K562 (cell line): Measurements from ENCODE around the gene PCCA. TPM values are rescaled to one million over a fixed set of nuclear protein-coding genes. Genes with fewer than 3 reads are reported as not detected.

Source experiments
- ATAC-seq: fragments of 200-7000 bp; cut with Tn5 transposase; 3 replicates; pipeline ENCODE4 v1.9.1; 2020; ENCODE audit warnings: moderate library complexity
- BruUV-seq: library from RNA; stranded (reverse); fragments of 400-500 nt; replicated peaks from 2 replicates; lab custom pipeline; 2021; lab: Mats Ljungman, UMichigan
- CTCF ChIA-PET: fragments of 300-600 bp; formaldehyde crosslinking; extraction: SDS; loops from one replicate; lab custom pipeline; 2021; ENCODE audit warnings: low intra/inter-chr PET ratio; lab: Yijun Ruan, JAX
- POLR2A ChIA-PET: fragments of 300-600, 350-650 bp; sonication (Branson Sonifier 250); formaldehyde crosslinking; extraction: SDS; loops from one replicate; lab custom pipeline; 2021; ENCODE audit warnings: antibody characterized with exemption, inconsistent platforms; lab: Yijun Ruan, JAX
- DNase-seq, 4 experiments: peaks; one replicate each; pipeline versions ENCODE4 v3.0.0 to v3.0.0-alpha.2; 2011 to 2018; ENCODE audit warnings: low spot score in 3 of 4, mixed read lengths in 3 of 4; ENCODE audit errors: extremely low read depth in 1 of 4
- FAIRE-seq: peaks from 2 replicates; lab custom pipeline; 2011; peaks lifted over from hg19 to GRCh38; lab: Jason Lieb, UNC
- H2AFZ ChIP-seq: 2 replicates; pipeline ENCODE4 v1.6.0; 2011; ENCODE audit warnings: low read depth, low read length, control low read depth, inconsistent platforms
- H3K27ac ChIP-seq: fragments of 200-600 bp; 3 replicates; pipeline ENCODE4 v1.8.0; 2011; ENCODE audit warnings: low read depth, mild to moderate bottlenecking, control low read depth, inconsistent platforms, low read length, moderate library complexity, mixed read lengths; ENCODE audit errors: extremely low read depth
- H3K27me3 ChIP-seq, 2 experiments: fragments of 300-600 bp in 1 of 2; 2 replicates in 1 of 2; 3 replicates in 1 of 2; pipeline versions ENCODE4 v1.6.0 to v1.8.0; 2011; ENCODE audit warnings: inconsistent platforms in 2 of 2, low read length in 2 of 2, mild to moderate bottlenecking in 1 of 2, mixed read lengths in 1 of 2, moderate library complexity in 1 of 2; ENCODE audit not compliant: control insufficient read depth in 2 of 2, insufficient read depth in 2 of 2
- H3K36me3 ChIP-seq: fragments of 300-600 bp; 3 replicates; pipeline ENCODE4 v1.8.0; 2011; ENCODE audit warnings: mild to moderate bottlenecking, low read length, inconsistent platforms; ENCODE audit not compliant: control insufficient read depth, insufficient read depth
- H3K4me1 ChIP-seq, 2 experiments: fragments of 200-600 bp in 1 of 2; replicated peaks in 1 of 2; 2 replicates in 1 of 2; 3 replicates in 1 of 2; pipeline versions ENCODE4 v1.5.1 to v1.8.0; 2011; ENCODE audit warnings: inconsistent platforms in 2 of 2, low read length in 2 of 2, mild to moderate bottlenecking in 1 of 2, mixed read lengths in 1 of 2, moderate library complexity in 1 of 2; ENCODE audit not compliant: control insufficient read depth in 2 of 2, insufficient read depth in 2 of 2
- H3K4me2 ChIP-seq: 2 replicates; pipeline ENCODE4 v1.6.1; 2011; ENCODE audit warnings: low read length, control low read depth, inconsistent platforms, mixed read lengths; ENCODE audit not compliant: insufficient read depth
- H3K4me3 ChIP-seq: fragments of 200-600 bp; sonication (generic), shearing (Covaris generic); 2 replicates; pipeline ENCODE4 v1.5.1; 2016; ENCODE audit warnings: control low read depth, inconsistent platforms
- H3K79me2 ChIP-seq: fragments of 200-600 bp; 3 replicates; pipeline ENCODE4 v1.8.0; 2011; ENCODE audit warnings: low read length, inconsistent platforms; ENCODE audit not compliant: control insufficient read depth, insufficient read depth
- H3K9ac ChIP-seq, 2 experiments: 2 replicates each; pipeline versions ENCODE4 v1.6.0 to v1.6.1; 2011; ENCODE audit warnings: low read depth in 2 of 2, low read length in 2 of 2, control low read depth in 1 of 2, inconsistent platforms in 1 of 2, mild to moderate bottlenecking in 1 of 2, mixed read lengths in 1 of 2; ENCODE audit not compliant: insufficient read depth in 1 of 2
- H3K9me1 ChIP-seq: one replicate; pipeline ENCODE4 v1.6.0; 2011; ENCODE audit warnings: inconsistent platforms, mild to moderate bottlenecking, low read length, moderate library complexity; ENCODE audit not compliant: control insufficient read depth, insufficient read depth
- H3K9me3 ChIP-seq: replicated peaks from 2 replicates; pipeline ENCODE4 v1.5.1; 2011; ENCODE audit warnings: low read depth, low read length, inconsistent platforms; ENCODE audit not compliant: control insufficient read depth, insufficient read depth
- H4K20me1 ChIP-seq: replicated peaks from 2 replicates; pipeline ENCODE4 v1.6.1; 2011; ENCODE audit warnings: low read length, inconsistent platforms, mixed read lengths; ENCODE audit not compliant: control insufficient read depth, insufficient read depth
- HCFC1 ChIP-seq: IDR thresholded peaks from 2 replicates; pipeline ENCODE4 v1.6.1; 2012; ENCODE audit warnings: low read depth, low read length, improper control_type of control experiment
- HMG20A ChIP-seq: fragments of 450-650 bp; formaldehyde crosslinking; conservative IDR thresholded peaks from 2 replicates; pipeline ENCODE4 v1.4.0; 2020; ENCODE audit warnings: mild to moderate bottlenecking, mixed read lengths
- MLLT1 ChIP-seq, 2 experiments: fragments of 450-650 bp; IDR thresholded peaks; 2 replicates each; pipeline ENCODE4 v1.6.1; 2016
- NFE2 ChIP-seq: IDR thresholded peaks from 2 replicates; pipeline ENCODE4 v1.6.1; 2014; ENCODE audit warnings: antibody characterized with exemption, low read depth
- PCBP2 ChIP-seq: fragments of 200-400 bp; formaldehyde crosslinking; IDR thresholded peaks from 2 replicates; pipeline ENCODE4 v1.6.1; 2018; ENCODE audit warnings: low read length, low read depth, mild to moderate bottlenecking, moderate library complexity; ENCODE audit not compliant: poor library complexity, severe bottlenecking
- PML ChIP-seq: IDR thresholded peaks from 2 replicates; pipeline ENCODE4 v1.6.1; 2012; ENCODE audit warnings: low read length, inconsistent platforms
- POLR2B ChIP-seq: fragments of 450-650 bp; IDR thresholded peaks from 2 replicates; pipeline ENCODE4 v1.6.1; 2018; ENCODE audit warnings: low read depth; ENCODE audit not compliant: partially characterized antibody
- RBM15 ChIP-seq: fragments of 200-400 bp; formaldehyde crosslinking; IDR thresholded peaks from 2 replicates; pipeline ENCODE4 v1.6.1; 2018; ENCODE audit warnings: mild to moderate bottlenecking, low read length, moderate library complexity; ENCODE audit not compliant: insufficient read depth
- ZNF263 ChIP-seq: sonication (generic); formaldehyde crosslinking; IDR thresholded peaks from 2 replicates; pipeline ENCODE4 v1.8.0; 2022; ENCODE audit warnings: mild to moderate bottlenecking, missing genetic modification reagents, borderline replicate concordance
- ZNF695 ChIP-seq: fragments of 450-650 bp; formaldehyde crosslinking; IDR thresholded peaks from 2 replicates; pipeline ENCODE4 v1.4.0; 2020; ENCODE audit warnings: mild to moderate bottlenecking, moderate library complexity
- WGBS: fragments of 100-300 bp; shearing (Covaris generic); methylation state at CpG from one replicate; pipeline ENCODE4 v1.1.6; 2016; ENCODE audit warnings: low coverage, mixed read lengths; ENCODE audit not compliant: insufficient coverage; ENCODE audit errors: missing lambda C conversion rate; 5-methylcytosine and 5-hydroxymethylcytosine counted together
- in situ Hi-C: fragments of 300-500 bp; cut with MboI; formaldehyde crosslinking; loops from 4 replicates; pipeline ENCODE4 v1.15.0; 2018; ENCODE audit warnings: inconsistent platforms, mixed read lengths
- intact Hi-C: fragments of 100-400 bp; cut with micrococcal nuclease; formaldehyde crosslinking; loops from 2 replicates; pipeline ENCODE4 v1.14.2; 2022
- polyA plus RNA-seq, 8 experiments: library from polyadenylated mRNA; depleted of rRNA in 4 of 8; stranded (reverse) in 5 of 8; unstranded in 3 of 8; fragments of >200 nt; fragmentation: Nextera tagmentation in 2 of 8; fragmentation: Illumina TruSeq in 1 of 8; extraction: Ambion mirVana in 2 of 8; extraction: Trizol in 1 of 8; gene quantifications; 2 replicates each; pipeline versions ENCODE4 v1.2.1 to v1.2.3, GENCODE V29; 2011 to 2014; ENCODE audit warnings: inconsistent platforms in 1 of 8, missing spikeins in 1 of 8
- total RNA-seq, 7 experiments: library from RNA; depleted of rRNA in 6 of 7; stranded (reverse); fragments of >200 nt in 6 of 7; fragmentation: Illumina TruSeq in 2 of 7; extraction: Trizol in 2 of 7; gene quantifications; 2 replicates each; pipeline versions ENCODE4 v1.2.1 to v1.2.3, GENCODE V29; 2011 to 2021; ENCODE audit warnings: low replicate concordance in 1 of 7
- TF ChIP-seq, protein P1 (sequence below): fragments of 250-450 bp; sonication (Bioruptor Pico); IDR thresholded peaks from 2 replicates; pipeline ENCODE4 v1.5.0; 2020; ENCODE audit warnings: mild to moderate bottlenecking
- TF ChIP-seq, protein P2 (sequence below): sonication (generic); formaldehyde crosslinking; IDR thresholded peaks from 2 replicates; pipeline ENCODE4 v1.9.0; 2022; ENCODE audit warnings: mild to moderate bottlenecking, missing genetic modification reagents
- TF ChIP-seq, protein P3 (sequence below): fragments of 250-450 bp; sonication (Bioruptor Pico); IDR thresholded peaks from 2 replicates; pipeline ENCODE4 v1.8.0; 2022; ENCODE audit warnings: inconsistent platforms, mild to moderate bottlenecking, moderate library complexity, borderline replicate concordance
- TF ChIP-seq, protein P4 (sequence below): fragments of 250-450 bp; sonication (Bioruptor Pico); IDR thresholded peaks from 2 replicates; pipeline ENCODE4 v1.8.0; 2022; ENCODE audit warnings: moderate library complexity, mild to moderate bottlenecking, inconsistent platforms
- TF ChIP-seq, protein P5 (sequence below): sonication (generic); formaldehyde crosslinking; IDR thresholded peaks from 2 replicates; pipeline ENCODE4 v1.8.1; 2023; ENCODE audit warnings: mild to moderate bottlenecking, missing genetic modification reagents

PCCA gene
- total and polyA plus RNA-seq, 9 of the 15 experiments (the other 6 are each of a cell fraction or from before 2014, with no cell fraction given), result 5.2 to 14.1 (median 9.7) TPM

DNA sequence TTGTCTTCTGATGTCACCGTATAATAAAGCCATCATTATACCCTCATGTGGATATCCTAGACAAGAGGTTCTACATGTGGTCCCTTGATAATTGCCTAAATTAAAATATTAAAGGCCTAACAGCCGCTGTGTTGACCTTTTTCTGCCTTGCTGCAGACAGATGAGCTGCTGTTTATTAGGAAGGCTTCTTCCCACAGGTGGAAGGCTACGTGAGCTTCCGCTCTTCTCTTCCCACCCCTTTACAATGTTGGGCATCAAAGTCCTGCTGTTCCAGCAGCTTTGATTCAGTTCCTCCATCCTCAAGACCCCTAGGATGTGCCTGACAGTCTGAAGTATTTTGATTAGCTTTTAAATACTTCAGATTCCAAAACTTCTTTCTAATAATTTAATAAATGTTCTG, 217.1 kb downstream of the PCCA start:
- H2AFZ ChIP-seq, result no peak overlapping the region
- in situ Hi-C loops (no loop called here), intact Hi-C loops (no loop called here)
- FAIRE-seq, result no peak
- no peaks in the 10 kb centered on the region for H3K4me1 ChIP-seq
- WGBS, result 43% methylated on average over 3 of the region's 4 CpGs
- no peaks in the 10 kb centered on the region for H3K9me3 ChIP-seq
- CTCF ChIA-PET, result no interaction called here
- no peaks in the 10 kb centered on the region for H3K9me1 ChIP-seq
- no peaks in the 10 kb centered on the region for H4K20me1 ChIP-seq
- DNase-seq, result no peak
- no peak overlapping the region for H3K4me2 ChIP-seq
- no peak for ATAC-seq
- POLR2A ChIA-PET, result no interaction called here
- H3K9ac ChIP-seq, result no peak overlapping the region
- no peak overlapping the region for H3K27ac ChIP-seq
- no peaks in the 10 kb centered on the region for H3K79me2 ChIP-seq
- no peaks in the 10 kb centered on the region for H3K36me3 ChIP-seq
- H3K27me3 ChIP-seq, result no peaks in the 10 kb centered on the region
- H3K4me3 ChIP-seq, result no peak overlapping the region
- no TSS peak for BruUV-seq
- no peak for TF ChIP-seq NFE2
- no peak for TF ChIP-seq POLR2B
- TF ChIP-seq HMG20A (CRISPR knock-in tag), result no peak
- no peak for TF ChIP-seq MLLT1 (IDR thresholded peaks at IDR 0.05)
- no peak for TF ChIP-seq PCBP2
- TF ChIP-seq ZNF263 (CRISPR knock-in tag), result no peak
- TF ChIP-seq PML, result no peak
- TF ChIP-seq, protein P1, sequence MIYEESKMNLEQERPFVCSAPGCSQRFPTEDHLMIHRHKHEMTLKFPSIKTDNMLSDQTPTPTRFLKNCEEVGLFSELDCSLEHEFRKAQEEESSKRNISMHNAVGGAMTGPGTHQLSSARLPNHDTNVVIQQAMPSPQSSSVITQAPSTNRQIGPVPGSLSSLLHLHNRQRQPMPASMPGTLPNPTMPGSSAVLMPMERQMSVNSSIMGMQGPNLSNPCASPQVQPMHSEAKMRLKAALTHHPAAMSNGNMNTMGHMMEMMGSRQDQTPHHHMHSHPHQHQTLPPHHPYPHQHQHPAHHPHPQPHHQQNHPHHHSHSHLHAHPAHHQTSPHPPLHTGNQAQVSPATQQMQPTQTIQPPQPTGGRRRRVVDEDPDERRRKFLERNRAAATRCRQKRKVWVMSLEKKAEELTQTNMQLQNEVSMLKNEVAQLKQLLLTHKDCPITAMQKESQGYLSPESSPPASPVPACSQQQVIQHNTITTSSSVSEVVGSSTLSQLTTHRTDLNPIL (CRISPR knock-in tag), result no peak
- TF ChIP-seq, protein P2, sequence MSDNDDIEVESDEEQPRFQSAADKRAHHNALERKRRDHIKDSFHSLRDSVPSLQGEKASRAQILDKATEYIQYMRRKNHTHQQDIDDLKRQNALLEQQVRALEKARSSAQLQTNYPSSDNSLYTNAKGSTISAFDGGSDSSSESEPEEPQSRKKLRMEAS (CRISPR knock-in tag), result no peak
- TF ChIP-seq, protein P3, sequence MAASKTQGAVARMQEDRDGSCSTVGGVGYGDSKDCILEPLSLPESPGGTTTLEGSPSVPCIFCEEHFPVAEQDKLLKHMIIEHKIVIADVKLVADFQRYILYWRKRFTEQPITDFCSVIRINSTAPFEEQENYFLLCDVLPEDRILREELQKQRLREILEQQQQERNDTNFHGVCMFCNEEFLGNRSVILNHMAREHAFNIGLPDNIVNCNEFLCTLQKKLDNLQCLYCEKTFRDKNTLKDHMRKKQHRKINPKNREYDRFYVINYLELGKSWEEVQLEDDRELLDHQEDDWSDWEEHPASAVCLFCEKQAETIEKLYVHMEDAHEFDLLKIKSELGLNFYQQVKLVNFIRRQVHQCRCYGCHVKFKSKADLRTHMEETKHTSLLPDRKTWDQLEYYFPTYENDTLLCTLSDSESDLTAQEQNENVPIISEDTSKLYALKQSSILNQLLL (CRISPR knock-in tag), result no peak
- TF ChIP-seq, protein P4, sequence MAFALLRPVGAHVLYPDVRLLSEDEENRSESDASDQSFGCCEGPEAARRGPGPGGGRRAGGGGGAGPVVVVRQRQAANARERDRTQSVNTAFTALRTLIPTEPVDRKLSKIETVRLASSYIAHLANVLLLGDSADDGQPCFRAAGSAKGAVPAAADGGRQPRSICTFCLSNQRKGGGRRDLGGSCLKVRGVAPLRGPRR, result no peak
- no peak for TF ChIP-seq HCFC1
- TF ChIP-seq, protein P5, sequence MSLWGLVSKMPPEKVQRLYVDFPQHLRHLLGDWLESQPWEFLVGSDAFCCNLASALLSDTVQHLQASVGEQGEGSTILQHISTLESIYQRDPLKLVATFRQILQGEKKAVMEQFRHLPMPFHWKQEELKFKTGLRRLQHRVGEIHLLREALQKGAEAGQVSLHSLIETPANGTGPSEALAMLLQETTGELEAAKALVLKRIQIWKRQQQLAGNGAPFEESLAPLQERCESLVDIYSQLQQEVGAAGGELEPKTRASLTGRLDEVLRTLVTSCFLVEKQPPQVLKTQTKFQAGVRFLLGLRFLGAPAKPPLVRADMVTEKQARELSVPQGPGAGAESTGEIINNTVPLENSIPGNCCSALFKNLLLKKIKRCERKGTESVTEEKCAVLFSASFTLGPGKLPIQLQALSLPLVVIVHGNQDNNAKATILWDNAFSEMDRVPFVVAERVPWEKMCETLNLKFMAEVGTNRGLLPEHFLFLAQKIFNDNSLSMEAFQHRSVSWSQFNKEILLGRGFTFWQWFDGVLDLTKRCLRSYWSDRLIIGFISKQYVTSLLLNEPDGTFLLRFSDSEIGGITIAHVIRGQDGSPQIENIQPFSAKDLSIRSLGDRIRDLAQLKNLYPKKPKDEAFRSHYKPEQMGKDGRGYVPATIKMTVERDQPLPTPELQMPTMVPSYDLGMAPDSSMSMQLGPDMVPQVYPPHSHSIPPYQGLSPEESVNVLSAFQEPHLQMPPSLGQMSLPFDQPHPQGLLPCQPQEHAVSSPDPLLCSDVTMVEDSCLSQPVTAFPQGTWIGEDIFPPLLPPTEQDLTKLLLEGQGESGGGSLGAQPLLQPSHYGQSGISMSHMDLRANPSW (CRISPR knock-in tag), result no peak
- no peak for TF ChIP-seq RBM15
- no peak for TF ChIP-seq ZNF695
